A673 (cell line): Measurements from ENCODE around the gene ZSWIM8. TPM values are rescaled to one million over a fixed set of nuclear protein-coding genes. Genes with fewer than 3 reads are reported as not detected.

ENCODE experiments used
- BruUV-seq: library from RNA; stranded (reverse); fragments of 400-500 nt; replicated peaks from 2 replicates; lab custom pipeline; 2021; lab: Mats Ljungman, UMichigan
- CTCF ChIA-PET: fragments of 300-600 bp; sonication (Branson Sonifier 250); formaldehyde crosslinking; loops from one replicate; lab custom pipeline; 2022; ENCODE audit warnings: antibody characterized with exemption; lab: Charles Lee
- POLR2A ChIA-PET: fragments of 300-600 bp; sonication (Branson Sonifier 250); formaldehyde crosslinking; loops from one replicate; lab custom pipeline; 2022; ENCODE audit warnings: antibody characterized with exemption; ENCODE audit not compliant: low non-redundant PET; lab: Charles Lee
- DNase-seq: peaks from one replicate; pipeline ENCODE4 v3.0.0-alpha.2; 2015; ENCODE audit warnings: low spot score
- H3K27ac ChIP-seq: fragments of 200-600 bp; sonication (generic); 2 replicates; pipeline ENCODE4 v1.5.1; 2016; ENCODE audit warnings: mixed run types, low read depth, mild to moderate bottlenecking, mixed read lengths, antibody characterized with exemption, low read length; ENCODE audit not compliant: poor library complexity, severe bottlenecking
- H3K27me3 ChIP-seq: fragments of 200-600 bp; sonication (generic); replicated peaks from 2 replicates; pipeline ENCODE4 v1.6.1; 2017; ENCODE audit warnings: mixed run types, low read depth, mild to moderate bottlenecking, mixed read lengths, antibody characterized with exemption, low read length; ENCODE audit not compliant: insufficient read depth, poor library complexity
- H3K36me3 ChIP-seq: fragments of 200-600 bp; sonication (generic); 2 replicates; pipeline ENCODE4 v1.6.1; 2016; ENCODE audit warnings: mixed run types, mild to moderate bottlenecking, mixed read lengths, antibody characterized with exemption, low read length; ENCODE audit not compliant: insufficient read depth, poor library complexity, severe bottlenecking
- H3K4me1 ChIP-seq: fragments of 200-600 bp; sonication (generic); 2 replicates; pipeline ENCODE4 v1.6.1; 2017; ENCODE audit warnings: mixed run types, mild to moderate bottlenecking, mixed read lengths, antibody characterized with exemption, low read length; ENCODE audit not compliant: insufficient read depth, poor library complexity, severe bottlenecking
- H3K4me3 ChIP-seq: fragments of 200-600 bp; sonication (generic); 2 replicates; pipeline ENCODE4 v1.5.1; 2016; ENCODE audit warnings: low read depth, mixed run types, mild to moderate bottlenecking, mixed read lengths, low read length; ENCODE audit not compliant: poor library complexity, severe bottlenecking
- H3K9me3 ChIP-seq: fragments of 200-600 bp; sonication (generic); 2 replicates; pipeline ENCODE4 v1.6.1; 2016; ENCODE audit warnings: mixed run types, low read depth, mild to moderate bottlenecking, mixed read lengths, antibody characterized with exemption, low read length; ENCODE audit not compliant: poor library complexity, severe bottlenecking
- EZH2 ChIP-seq: fragments of 200-600 bp; sonication (generic); IDR thresholded peaks from 2 replicates; pipeline ENCODE4 v1.6.1; 2017; ENCODE audit warnings: borderline replicate concordance, low read depth, mild to moderate bottlenecking, mixed read lengths, antibody characterized with exemption, low read length; ENCODE audit not compliant: poor library complexity, severe bottlenecking
- intact Hi-C: fragments of 100-400 bp; cut with micrococcal nuclease; formaldehyde crosslinking; loops from one replicate; pipeline ENCODE4 v1.10.0; 2022; ENCODE audit not compliant: unreplicated experiment
- total RNA-seq: library from RNA; stranded (reverse); gene quantifications from 2 replicates; pipeline ENCODE4 v1.2.3, GENCODE V29; 2021
- TF ChIP-seq, protein P1 (sequence below): fragments of 300-800, 200-600 bp; sonication (generic); conservative IDR thresholded peaks from 2 replicates; pipeline ENCODE4 v1.5.1; 2017; ENCODE audit warnings: low read depth, mild to moderate bottlenecking, antibody characterized with exemption, low read length, moderate library complexity, mixed read lengths

The ZSWIM8 gene
- total RNA-seq, 1 experiment from 2014 or later, result 71.3 TPM

DNA sequence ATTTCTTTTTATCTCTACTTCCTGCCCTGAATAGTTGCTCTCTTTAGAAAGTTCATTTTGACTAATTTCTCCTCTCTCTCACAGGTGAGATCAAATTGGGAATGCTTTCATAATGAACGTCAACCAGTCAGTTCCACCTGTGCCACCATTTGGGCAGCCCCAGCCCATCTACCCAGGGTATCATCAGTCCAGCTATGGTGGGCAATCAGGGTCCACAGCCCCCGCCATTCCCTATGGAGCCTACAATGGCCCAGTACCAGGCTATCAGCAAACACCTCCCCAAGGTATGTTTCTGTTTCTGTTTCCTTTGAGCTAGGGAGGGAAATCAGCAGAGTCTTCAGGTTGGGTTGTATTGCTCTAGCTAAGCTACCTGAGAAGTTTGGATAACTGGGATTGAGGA is 38.7 kb upstream of the ZSWIM8 start:
- Histone ChIP-seq H3K9me3 (no peaks in the 10 kb centered on the region), H3K27ac (no peak overlapping the region), H3K36me3 (peaks cover 31% of the 10 kb centered on the region), H3K4me3 (no peak overlapping the region), H3K4me1 (peaks cover 6% of the 10 kb centered on the region), H3K27me3 (no peaks in the 10 kb centered on the region)
- BruUV-seq, result no TSS peak
- intact Hi-C loops, result no loop called here
- CTCF ChIA-PET, result no interaction called here
- POLR2A ChIA-PET, result interaction anchor here (0.7 kb wide), 1 partner anchor 25 kb away, joined by 3 read pairs; a partner anchor contains a TSS
- TF ChIP-seq EZH2, result no peak
- TF ChIP-seq, protein P1, sequence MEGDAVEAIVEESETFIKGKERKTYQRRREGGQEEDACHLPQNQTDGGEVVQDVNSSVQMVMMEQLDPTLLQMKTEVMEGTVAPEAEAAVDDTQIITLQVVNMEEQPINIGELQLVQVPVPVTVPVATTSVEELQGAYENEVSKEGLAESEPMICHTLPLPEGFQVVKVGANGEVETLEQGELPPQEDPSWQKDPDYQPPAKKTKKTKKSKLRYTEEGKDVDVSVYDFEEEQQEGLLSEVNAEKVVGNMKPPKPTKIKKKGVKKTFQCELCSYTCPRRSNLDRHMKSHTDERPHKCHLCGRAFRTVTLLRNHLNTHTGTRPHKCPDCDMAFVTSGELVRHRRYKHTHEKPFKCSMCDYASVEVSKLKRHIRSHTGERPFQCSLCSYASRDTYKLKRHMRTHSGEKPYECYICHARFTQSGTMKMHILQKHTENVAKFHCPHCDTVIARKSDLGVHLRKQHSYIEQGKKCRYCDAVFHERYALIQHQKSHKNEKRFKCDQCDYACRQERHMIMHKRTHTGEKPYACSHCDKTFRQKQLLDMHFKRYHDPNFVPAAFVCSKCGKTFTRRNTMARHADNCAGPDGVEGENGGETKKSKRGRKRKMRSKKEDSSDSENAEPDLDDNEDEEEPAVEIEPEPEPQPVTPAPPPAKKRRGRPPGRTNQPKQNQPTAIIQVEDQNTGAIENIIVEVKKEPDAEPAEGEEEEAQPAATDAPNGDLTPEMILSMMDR, result no peak
- DNase-seq, result no peak

DNA sequence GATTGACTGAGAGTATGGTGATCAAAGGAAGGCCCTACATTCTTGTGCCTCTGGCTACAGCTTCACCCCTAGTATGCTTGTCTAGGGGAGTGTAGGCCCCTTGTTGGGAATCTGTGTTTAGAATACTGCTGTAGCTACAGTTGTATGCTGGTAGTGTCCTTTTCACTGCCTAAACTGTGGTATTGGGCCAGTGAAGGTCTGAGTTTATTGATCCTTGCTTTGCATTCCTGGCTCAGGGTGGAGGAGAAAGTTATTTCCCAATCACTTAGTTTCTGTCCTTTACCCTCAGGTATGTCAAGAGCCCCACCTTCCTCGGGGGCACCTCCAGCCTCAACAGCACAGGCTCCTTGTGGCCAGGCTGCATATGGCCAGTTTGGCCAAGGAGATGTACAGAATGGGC is 34.6 kb upstream of the ZSWIM8 start:
- DNase-seq, result no peak
- H3K4me3 ChIP-seq, result no peak overlapping the region
- H3K27me3 ChIP-seq, result no peaks in the 10 kb centered on the region
- CTCF ChIA-PET, result no interaction called here
- TF ChIP-seq EZH2, result no peak
- TF ChIP-seq, protein P1, result no peak
- H3K9me3 ChIP-seq, result no peaks in the 10 kb centered on the region
- POLR2A ChIA-PET, result no interaction called here
- H3K27ac ChIP-seq, result no peak overlapping the region
- intact Hi-C loops, result no loop called here
- peaks cover 57% of the 10 kb centered on the region for H3K36me3 ChIP-seq
- H3K4me1 ChIP-seq, result no peaks in the 10 kb centered on the region
- no TSS peak for BruUV-seq

DNA sequence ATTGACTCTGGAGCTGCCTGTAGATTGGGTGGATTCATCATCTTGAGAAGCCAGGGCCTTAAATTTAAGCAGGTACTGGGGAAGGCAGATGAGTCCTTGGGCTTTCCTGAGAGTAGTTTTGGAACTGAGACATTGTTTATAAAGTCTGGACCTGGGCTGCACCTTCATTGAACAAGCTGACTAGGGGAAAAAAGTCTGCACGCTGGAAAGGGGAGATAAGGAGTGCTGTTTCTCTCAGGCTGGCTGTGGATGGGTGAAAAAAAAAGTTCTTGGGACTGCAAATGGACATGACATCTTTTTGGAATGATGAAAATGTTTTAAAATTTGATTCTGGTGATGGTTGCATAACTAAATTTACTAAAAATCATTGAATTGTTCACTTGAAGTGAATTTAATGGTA is 29.2 kb upstream of the ZSWIM8 start:
- Histone ChIP-seq H3K27me3 (no peaks in the 10 kb centered on the region), H3K4me3 (no peak overlapping the region), H3K4me1 (no peaks in the 10 kb centered on the region), H3K27ac (no peak overlapping the region), H3K9me3 (no peaks in the 10 kb centered on the region), H3K36me3 (peaks cover 55% of the 10 kb centered on the region)
- TF ChIP-seq, protein P1, result no peak
- TF ChIP-seq EZH2, result no peak
- POLR2A ChIA-PET, result interaction anchor here (0.6 kb wide), 1 partner anchor 48 kb away, joined by 3 read pairs; no protein-coding TSS in a partner anchor
- intact Hi-C loops, result no loop called here
- no TSS peak for BruUV-seq
- CTCF ChIA-PET, result interaction anchor here (0.6 kb wide), 1 partner anchor 1328 kb away, joined by 6 read pairs; no protein-coding TSS in a partner anchor
- no peak for DNase-seq
